GM21526 (cell line): ENCODE results near the gene FGD4.

Source experiments
- ATAC-seq: cut with Tn5 transposase; IDR thresholded peaks from one replicate; pipeline ENCODE4 v1.9.1; 2021; ENCODE audit warnings: moderate library complexity; ENCODE audit not compliant: unreplicated experiment, low FRiP score

Gene FGD4

DNA sequence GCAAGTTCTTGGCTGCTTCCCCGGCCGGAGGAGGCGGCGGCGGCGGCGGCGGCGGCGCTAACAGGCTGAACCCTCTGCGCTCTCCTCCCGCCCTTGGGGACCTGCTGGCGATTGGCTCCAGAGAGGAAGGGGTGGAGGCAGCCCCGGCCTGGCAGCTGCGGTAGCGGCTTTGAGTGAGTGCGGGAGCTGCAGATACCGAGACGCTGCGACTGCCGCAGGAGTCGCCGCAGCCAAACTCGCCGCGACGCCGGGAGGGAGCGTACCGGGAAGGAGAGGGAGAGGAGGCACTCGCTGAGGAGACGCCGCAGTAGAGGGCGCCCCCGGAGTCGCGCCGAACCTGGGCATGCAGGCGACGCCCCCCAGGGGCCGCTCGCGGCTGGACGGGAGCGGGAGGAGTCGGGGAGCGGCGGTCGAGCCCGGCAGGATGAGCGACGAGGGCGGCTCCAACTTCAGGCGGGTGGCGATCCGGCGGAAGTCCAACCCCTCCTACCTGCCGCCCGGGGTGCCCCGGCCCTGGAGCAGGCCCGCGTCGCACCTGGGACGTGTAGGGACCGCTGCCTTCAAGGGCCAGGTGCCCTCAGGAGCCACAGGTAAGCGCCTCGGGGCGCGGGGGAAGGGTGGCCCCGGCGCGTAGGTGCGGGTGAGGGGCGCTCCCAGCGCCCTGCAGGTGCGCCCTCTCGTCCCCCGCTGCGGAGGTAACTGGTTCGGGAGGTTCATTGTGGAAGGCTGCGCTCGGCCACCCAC, at the start of gene FGD4:
Gene FGD4, plus strand, starts transcription at position 189 of the 744 bp plus-strand sequence.
- ATAC-seq = peak; percentile 89

- ATAC-seq = no peak
These were observed 45.8 kb upstream of the FGD4 start for GRCh38 chr12:32353540-32353939.

- ATAC-seq = no peak
These were observed 41.6 kb upstream of the FGD4 start for GRCh38 chr12:32357601-32358249.

DNA sequence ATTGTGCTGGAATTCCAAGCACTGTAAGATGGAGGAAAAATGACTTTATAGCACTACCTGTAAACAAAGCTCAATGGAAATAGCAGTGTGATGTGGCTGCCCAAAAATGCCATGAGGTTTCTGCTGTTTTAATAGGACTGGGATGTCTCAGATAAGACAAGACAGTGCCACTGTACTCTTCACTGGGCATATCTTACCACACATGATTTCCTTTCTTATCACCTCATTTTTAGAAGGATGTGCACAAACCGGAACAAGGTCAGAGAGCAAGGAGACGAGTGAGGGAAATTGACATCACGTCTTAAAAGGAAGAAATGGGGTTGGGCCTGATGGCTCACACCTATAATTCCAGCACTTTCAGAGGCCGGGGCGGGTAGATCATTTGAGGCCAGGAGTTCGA, 38.4 kb upstream of the FGD4 start:
- no peak for ATAC-seq

- no peak for ATAC-seq
These were observed 36.5 kb upstream of the FGD4 start for GRCh38 chr12:32362892-32363291.

DNA sequence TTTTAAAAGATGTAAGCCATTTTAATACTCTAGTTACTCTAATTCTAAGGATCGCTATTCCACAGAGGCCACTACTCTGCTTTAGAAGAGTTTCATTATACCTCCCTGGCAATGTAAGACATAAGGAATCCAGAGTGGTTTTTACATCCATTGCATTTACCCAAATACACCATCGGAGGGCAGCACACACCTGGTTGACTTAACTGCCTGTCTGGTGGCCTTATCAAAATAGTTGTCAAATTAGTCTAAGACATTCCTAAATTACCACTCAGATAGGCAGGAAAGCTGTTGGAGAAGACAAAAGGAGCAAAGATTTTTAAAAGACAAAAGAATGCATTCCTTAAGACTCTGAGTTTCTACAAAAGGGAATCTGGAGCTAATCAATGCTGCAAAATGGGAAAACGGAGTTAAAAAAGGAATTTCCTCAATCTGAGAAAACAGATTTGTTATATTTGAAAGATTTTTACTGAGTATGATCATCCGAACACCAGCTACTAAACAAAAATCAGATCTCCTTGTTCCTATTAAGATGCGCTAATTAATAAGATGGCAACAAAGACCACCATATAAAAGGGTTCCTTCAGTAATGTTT, 33.8 kb upstream of the FGD4 start:
- peak; percentile 74 for ATAC-seq

GRCh38 chr12:32366714-32367113, 32.6 kb upstream of the FGD4 start:
- no peak for ATAC-seq

DNA sequence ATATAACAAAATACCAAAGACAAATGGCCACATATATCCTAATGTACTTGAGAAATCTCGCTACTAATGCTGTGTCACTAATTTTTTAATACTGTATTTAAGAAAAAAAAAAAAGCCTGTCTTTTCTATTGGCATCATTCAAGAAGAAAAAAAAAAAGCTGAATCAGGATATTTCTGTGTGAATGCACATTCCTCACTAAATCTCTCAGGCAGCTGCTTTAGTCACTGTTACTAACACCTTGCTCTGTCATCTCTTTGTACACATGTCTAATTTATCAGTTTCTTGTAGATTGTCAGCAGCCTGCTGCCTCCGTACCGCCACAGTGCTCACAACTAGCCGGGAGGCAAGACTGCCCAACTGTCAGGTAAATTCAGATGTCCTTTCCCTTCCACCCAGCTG, 32.0 kb upstream of the FGD4 start:
- ATAC-seq = no peak

GRCh38 chr12:32369202-32369601, 30.2 kb upstream of the FGD4 start:
- ATAC-seq = no peak

GRCh38 chr12:32377344-32378055, 21.9 kb upstream of the FGD4 start:
- no peak for ATAC-seq

DNA sequence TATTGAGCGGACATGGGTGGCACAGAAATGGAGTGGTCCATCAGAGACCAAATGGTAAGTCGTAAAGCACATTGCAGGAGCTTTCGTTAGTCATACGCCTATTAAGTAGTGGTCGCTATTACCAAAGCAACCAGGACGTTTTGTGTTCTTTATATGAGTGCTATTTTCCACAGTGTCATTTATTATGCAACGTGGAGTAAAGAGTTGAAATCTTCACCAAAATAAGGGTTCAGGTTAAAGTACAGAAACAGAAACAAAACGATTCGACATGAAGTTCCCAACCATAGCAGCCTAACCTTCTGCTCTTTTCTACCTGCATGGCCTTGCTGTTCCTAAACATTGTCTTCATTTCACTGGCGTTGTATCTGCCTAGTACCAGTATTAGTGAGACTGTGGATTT, 20.1 kb upstream of the FGD4 start:
- ATAC-seq = no peak

DNA sequence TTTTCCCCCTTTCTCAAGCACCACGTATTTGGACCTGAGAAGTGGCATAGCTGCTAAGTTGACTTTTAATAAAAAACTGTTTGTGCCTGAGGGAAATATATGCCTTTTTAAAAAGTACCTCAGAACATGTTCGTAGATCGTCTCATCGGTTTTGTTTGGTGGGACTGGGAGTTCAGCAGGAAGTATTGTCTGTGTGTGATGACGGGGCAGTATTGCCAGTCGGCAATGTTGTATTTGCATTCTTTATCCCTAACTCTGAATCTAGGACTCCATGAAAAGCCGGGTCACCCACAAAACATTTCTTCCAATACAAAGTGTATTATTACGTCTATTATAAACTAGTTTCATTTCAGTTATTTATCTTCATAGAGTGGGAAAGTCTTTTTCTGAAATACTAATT, 19.7 kb upstream of the FGD4 start:
- ATAC-seq = no peak

DNA sequence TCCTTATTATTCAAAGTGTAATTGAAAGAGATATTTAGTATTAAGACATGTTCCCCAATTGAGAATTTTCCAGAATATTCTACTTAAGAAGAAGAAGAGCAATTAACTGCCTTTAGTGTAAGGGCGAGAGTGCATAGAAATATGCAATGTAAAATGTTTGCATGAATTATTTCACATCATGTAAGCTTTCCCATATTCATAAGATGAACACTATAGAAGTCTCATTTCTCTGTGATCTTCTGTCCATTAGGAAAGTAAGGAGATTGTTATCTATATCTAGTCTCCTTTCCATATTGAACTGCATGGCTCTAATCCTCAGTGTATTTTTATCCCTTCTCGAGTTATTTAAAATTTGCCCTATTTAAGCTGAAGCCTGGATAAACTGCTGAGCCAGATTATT, 17.1 kb upstream of the FGD4 start:
- no peak for ATAC-seq

- no peak for ATAC-seq
These were observed 8.7 kb upstream of the FGD4 start for GRCh38 chr12:32390572-32391219.

GRCh38 chr12:32395026-32395425, 4.3 kb upstream of the FGD4 start:
- ATAC-seq = no peak

DNA sequence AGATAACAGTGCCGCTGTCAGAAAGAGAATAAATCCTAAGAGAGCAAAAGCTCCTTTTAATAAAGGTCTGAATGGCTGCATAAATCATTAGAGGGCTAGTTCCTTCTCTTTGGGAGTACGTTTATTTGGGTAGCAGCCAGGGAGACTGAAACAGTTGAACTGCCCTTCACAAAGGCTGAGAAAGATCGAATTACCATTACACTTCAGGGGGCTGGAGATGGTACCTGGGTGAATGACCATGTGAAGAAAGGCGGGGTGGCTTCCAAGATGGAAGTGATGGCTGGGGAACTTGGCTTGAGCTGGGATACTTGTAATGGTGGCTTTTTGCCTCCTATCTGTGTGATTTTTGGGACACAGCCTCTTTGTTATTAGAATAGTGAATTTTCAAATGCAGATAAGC, 1.7 kb upstream of the FGD4 start:
- no peak for ATAC-seq

DNA sequence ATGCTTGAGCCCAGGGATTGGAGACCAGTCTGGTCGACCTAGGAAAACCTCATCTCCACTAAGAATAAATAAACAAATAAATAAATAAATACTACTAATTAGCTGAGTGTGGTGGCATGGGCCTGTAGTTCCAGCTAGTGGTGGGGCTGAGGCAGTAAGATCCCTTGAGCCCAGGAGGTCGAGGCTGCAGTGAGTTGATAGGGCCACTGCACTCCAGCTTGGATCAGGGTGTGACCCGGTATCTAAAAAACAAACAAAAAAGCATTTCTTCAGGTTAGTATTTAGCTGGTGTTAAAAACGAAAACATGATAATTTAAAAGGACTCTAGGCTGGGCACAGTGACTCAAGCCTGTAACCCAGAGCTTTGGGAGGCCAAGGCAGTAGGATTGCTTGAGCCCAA, 1.2 kb upstream of the FGD4 start:
- no peak for ATAC-seq

DNA sequence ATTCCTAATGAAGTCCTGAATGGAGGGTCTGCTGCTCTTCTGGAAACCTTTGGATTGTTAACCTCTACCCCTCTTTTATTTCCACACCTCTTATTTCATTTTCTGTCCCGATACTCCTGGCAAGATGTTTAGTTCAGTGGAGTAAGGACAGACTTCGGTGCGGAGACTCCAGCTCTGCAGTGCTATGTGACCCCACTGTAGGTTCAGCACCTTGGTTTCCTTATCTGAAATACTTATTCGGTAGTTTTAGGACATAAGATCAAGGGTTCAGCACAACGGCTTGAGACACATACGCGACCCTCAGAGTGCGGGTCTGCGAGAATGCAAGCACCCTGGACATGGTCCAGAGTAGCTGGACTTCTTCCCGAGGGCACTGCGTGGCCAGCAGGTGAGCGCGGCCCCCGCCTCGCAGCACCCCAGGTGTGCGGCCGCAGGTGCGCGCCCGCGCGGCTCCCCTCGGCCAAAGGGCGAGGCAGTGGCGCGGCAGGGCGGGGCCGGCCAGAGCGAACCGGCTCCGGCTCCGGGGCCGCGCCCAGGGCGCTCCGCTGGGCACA, 465 bp upstream of the FGD4 start:
- no peak for ATAC-seq

- no peak for ATAC-seq
These were observed 835 bp downstream of the FGD4 start for GRCh38 chr12:32400114-32400672.

DNA sequence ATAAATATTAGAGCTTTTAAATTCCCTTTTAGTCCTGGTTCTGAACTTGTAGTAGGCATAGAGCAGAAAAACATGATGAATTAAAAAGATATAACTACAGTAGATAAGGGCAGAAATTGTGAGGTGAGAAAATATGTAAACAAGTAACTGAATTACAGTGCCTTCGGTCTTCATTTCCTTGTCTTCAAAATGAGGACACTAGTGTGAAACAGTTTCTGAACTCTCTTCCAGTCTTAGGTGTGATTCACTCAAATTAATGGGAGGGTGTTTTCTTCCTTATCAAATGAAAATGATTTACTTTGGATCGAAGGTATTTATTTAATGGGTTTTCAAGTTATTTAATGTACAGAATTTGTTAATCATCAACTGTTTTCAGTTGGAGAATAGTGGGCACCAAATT, 1.5 kb downstream of the FGD4 start:
- no peak for ATAC-seq
